SK-N-SH (cell line): ENCODE data around the gene CEACAM16. TPM values are rescaled to one million over a fixed set of nuclear protein-coding genes. Genes with fewer than 3 reads are reported as not detected.

Source experiments
- CTCF ChIA-PET: fragments of 300-600, 350-600 bp; formaldehyde crosslinking; extraction: SDS; loops from one replicate; lab custom pipeline; 2021; lab: Yijun Ruan, JAX
- POLR2A ChIA-PET: fragments of 350-600 bp; sonication (Branson Sonifier 250); formaldehyde crosslinking; extraction: SDS; loops from one replicate; lab custom pipeline; 2020; ENCODE audit warnings: antibody characterized with exemption, inconsistent platforms; lab: Yijun Ruan, JAX
- DNase-seq: peaks from one replicate; pipeline ENCODE4 v3.0.0; 2012
- H2AFZ ChIP-seq: fragments of 200-600 bp; sonication (generic); 2 replicates; pipeline ENCODE4 v1.8.1; 2016; ENCODE audit warnings: antibody characterized with exemption, mild to moderate bottlenecking, low read depth
- H3F3A ChIP-seq: fragments of 200-600 bp; sonication (generic); replicated peaks from 2 replicates; pipeline ENCODE3; 2016; ENCODE audit warnings: antibody characterized with exemption, mild to moderate bottlenecking; ENCODE audit not compliant: insufficient read depth
- H3K27ac ChIP-seq, 2 experiments: fragments of 200-500 bp in 1 of 2; fragments of 200-600 bp in 1 of 2; sonication (Bioruptor generic) in 1 of 2; sonication (generic), shearing (Covaris generic) in 1 of 2; 2 replicates each; pipeline versions ENCODE4 v1.5.1 to v1.6.1; 2014 to 2016; ENCODE audit warnings: low read depth in 2 of 2, inconsistent platforms in 1 of 2, low read length in 1 of 2, mild to moderate bottlenecking in 1 of 2, mixed read lengths in 1 of 2
- H3K27me3 ChIP-seq: fragments of 200-600 bp; sonication (generic), shearing (Covaris generic); 2 replicates; pipeline ENCODE4 v1.6.1; 2016; ENCODE audit warnings: mixed run types; ENCODE audit not compliant: insufficient read depth
- H3K36me3 ChIP-seq, 2 experiments: fragments of 200-500 bp in 1 of 2; fragments of 200-600 bp in 1 of 2; sonication (Bioruptor generic) in 1 of 2; sonication (generic) in 1 of 2; replicated peaks in 1 of 2; 2 replicates each; pipeline versions ENCODE3 to v1.5.1; 2014 to 2016; ENCODE audit warnings: low read length in 1 of 2, mild to moderate bottlenecking in 1 of 2; ENCODE audit not compliant: insufficient read depth in 2 of 2, control insufficient read depth in 1 of 2
- H3K4me1 ChIP-seq, 2 experiments: fragments of 200-500 bp in 1 of 2; fragments of 200-600 bp in 1 of 2; sonication (Bioruptor generic) in 1 of 2; sonication (generic), shearing (Covaris generic) in 1 of 2; 2 replicates each; pipeline versions ENCODE4 v1.5.1 to v1.6.1; 2014 to 2016; ENCODE audit warnings: low read depth in 1 of 2, low read length in 1 of 2, mixed run types in 1 of 2; ENCODE audit not compliant: insufficient read depth in 2 of 2, control insufficient read depth in 1 of 2
- H3K4me2 ChIP-seq: fragments of 200-600 bp; sonication (generic), shearing (Covaris generic); 2 replicates; pipeline ENCODE4 v1.6.1; 2017; ENCODE audit warnings: mixed run types
- H3K4me3 ChIP-seq, 2 experiments: fragments of 200-500 bp in 1 of 2; fragments of 200-600 bp in 1 of 2; sonication (Bioruptor generic) in 1 of 2; sonication (generic), shearing (Covaris generic) in 1 of 2; 2 replicates each; pipeline versions ENCODE4 v1.5.1 to v1.8.1; 2014 to 2016; ENCODE audit warnings: low read depth in 2 of 2, inconsistent platforms in 1 of 2, low read length in 1 of 2, mild to moderate bottlenecking in 1 of 2, mixed read lengths in 1 of 2, moderate library complexity in 1 of 2
- H3K79me2 ChIP-seq: fragments of 200-600 bp; sonication (generic); 2 replicates; pipeline ENCODE4 v1.8.1; 2017; ENCODE audit warnings: mild to moderate bottlenecking; ENCODE audit not compliant: insufficient read depth
- H3K9ac ChIP-seq: fragments of 200-600 bp; sonication (generic); 2 replicates; pipeline ENCODE4 v1.6.1; 2017; ENCODE audit warnings: mixed run types
- H3K9me2 ChIP-seq: fragments of 200-600 bp; sonication (generic); 2 replicates; pipeline ENCODE4 v1.6.1; 2017; ENCODE audit warnings: mixed run types
- H3K9me3 ChIP-seq: fragments of 200-600 bp; sonication (generic); 2 replicates; pipeline ENCODE4 v1.6.1; 2017; ENCODE audit warnings: mixed run types, mild to moderate bottlenecking, moderate library complexity
- H4K20me1 ChIP-seq: fragments of 200-600 bp; sonication (generic); 2 replicates; pipeline ENCODE4 v1.6.1; 2017; ENCODE audit warnings: mild to moderate bottlenecking, mixed run types; ENCODE audit not compliant: insufficient read depth
- CHD2 ChIP-seq: fragments of 150-350 bp; IDR thresholded peaks from 2 replicates; pipeline ENCODE4 v1.6.1; 2018; ENCODE audit warnings: low read length; ENCODE audit not compliant: partially characterized antibody
- FOXJ3 ChIP-seq: sonication (generic); formaldehyde crosslinking; IDR thresholded peaks from 2 replicates; pipeline ENCODE4 v1.5.1; 2020; ENCODE audit warnings: mild to moderate bottlenecking, missing genetic modification reagents
- MXI1 ChIP-seq: IDR thresholded peaks from 2 replicates; pipeline ENCODE4 v1.6.1; 2012; ENCODE audit warnings: mild to moderate bottlenecking, low read depth, low read length, improper control_type of control experiment
- PBX3 ChIP-seq: IDR thresholded peaks from 2 replicates; pipeline ENCODE4; 2012
- POLR2AphosphoS5 ChIP-seq: IDR thresholded peaks from 2 replicates; pipeline ENCODE4 v1.6.1; 2012; ENCODE audit warnings: low read depth, low read length
- REST ChIP-seq: IDR thresholded peaks from 2 replicates; pipeline ENCODE4 v1.6.1; 2012; ENCODE audit warnings: mild to moderate bottlenecking, low read depth, low read length, moderate library complexity
- RFX5 ChIP-seq: IDR thresholded peaks from 2 replicates; pipeline ENCODE4 v1.6.1; 2012; ENCODE audit warnings: mild to moderate bottlenecking, improper control_type of control experiment, low read length
- SIN3A ChIP-seq: IDR thresholded peaks from 2 replicates; pipeline ENCODE4 v1.6.1; 2012; ENCODE audit warnings: low read depth, mild to moderate bottlenecking, low read length, moderate library complexity, borderline replicate concordance
- TAF1 ChIP-seq: IDR thresholded peaks from 2 replicates; pipeline ENCODE4 v1.6.1; 2012; ENCODE audit warnings: low read depth, mild to moderate bottlenecking, low read length, moderate library complexity, borderline replicate concordance
- TCF12 ChIP-seq: IDR thresholded peaks from 2 replicates; pipeline ENCODE4 v1.4.0; 2012
- ZBTB33 ChIP-seq: IDR thresholded peaks from 2 replicates; pipeline ENCODE4 v1.4.0; 2012; ENCODE audit warnings: low read depth, borderline replicate concordance
- WGBS: methylation state at CpG from one replicate; pipeline ENCODE4 v1.1.6; 2017; ENCODE audit warnings: low lambda C conversion rate; 5-methylcytosine and 5-hydroxymethylcytosine counted together
- polyA plus RNA-seq, 3 experiments: library from polyadenylated mRNA; depleted of rRNA; stranded (reverse); fragments of >200 nt; gene quantifications; 2 replicates each; pipeline ENCODE4 v1.2.3, GENCODE V29; 2012
- TF ChIP-seq, protein P1 (sequence below): IDR thresholded peaks from 2 replicates; pipeline ENCODE4 v1.4.0; 2012; ENCODE audit warnings: low read depth, borderline replicate concordance

Gene CEACAM16
- polyA plus RNA-seq, 1 of the 3 experiments (the other 2 are of a cell fraction) = not detected

GRCh38 chr19:44653343-44653742, 45.6 kb upstream of the CEACAM16 start:
- Histone ChIP-seq H3K27ac (no peak overlapping the region), H3K79me2 (peaks cover 47% of the 10 kb centered on the region; the same call in 1 of the 2 replicates), H3K9me2 (no peaks in the 10 kb centered on the region), H4K20me1 (peaks cover 12% of the 10 kb centered on the region; the same call in 1 of the 2 replicates), H3K9ac (no peak overlapping the region), H3K4me2 (no peak overlapping the region), H3K27me3 (no peaks in the 10 kb centered on the region), H3K4me1 (no peaks in the 10 kb centered on the region), H3F3A (peaks cover 13% of the 10 kb centered on the region), H3K4me3 (no peak overlapping the region), H3K36me3 (peaks cover 48 to 58% of the 10 kb centered on the region in 2 experiments), H3K9me3 (no peaks in the 10 kb centered on the region), H2AFZ (no peak overlapping the region)
- WGBS = 95% methylated on average over 5 of the region's 5 CpGs
- CTCF ChIA-PET = interaction anchor here (1.1 to 12.3 kb wide), 2 partner anchors 82 to 118 kb away, joined by 4 to 148 read pairs; no protein-coding TSS in a partner anchor
- TF ChIP-seq CHD2 (no peak), REST (no peak), PBX3 (no peak), TCF12 (no peak), TAF1 (no peak), POLR2AphosphoS5 (no peak), FOXJ3 (no peak), RFX5 (no peak), MXI1 (no peak), SIN3A (no peak), ZBTB33 (no peak)
- TF ChIP-seq, protein P1, sequence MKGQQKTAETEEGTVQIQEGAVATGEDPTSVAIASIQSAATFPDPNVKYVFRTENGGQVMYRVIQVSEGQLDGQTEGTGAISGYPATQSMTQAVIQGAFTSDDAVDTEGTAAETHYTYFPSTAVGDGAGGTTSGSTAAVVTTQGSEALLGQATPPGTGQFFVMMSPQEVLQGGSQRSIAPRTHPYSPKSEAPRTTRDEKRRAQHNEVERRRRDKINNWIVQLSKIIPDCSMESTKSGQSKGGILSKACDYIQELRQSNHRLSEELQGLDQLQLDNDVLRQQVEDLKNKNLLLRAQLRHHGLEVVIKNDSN = no peak
- no peak for DNase-seq
- POLR2A ChIA-PET = no interaction called here
